Subcutaneous adipose tissue (tissue), 4 donors: ENCODE measurements around the gene TSPAN17. TPM values are rescaled to one million over a fixed set of nuclear protein-coding genes. Genes with fewer than 3 reads are reported as not detected.

ENCODE experiments used
- total RNA-seq, 4 donors: library from RNA; depleted of rRNA; stranded (reverse); fragments of >200 nt; gene quantifications; one replicate each; pipeline ENCODE4 v1.1.0, GENCODE V29; 2016
- TF ChIP-seq, protein P1 (sequence below): fragments of 450-650 bp; IDR thresholded peaks from one replicate; pipeline ENCODE4 v1.5.1; 2016; ENCODE audit warnings: low read depth, mild to moderate bottlenecking, control low read depth, antibody characterized with exemption, moderate library complexity

Gene TSPAN17
- total RNA-seq, 4 donors from 2014 or later: 7.8 to 18.7 (median 11.3) TPM

DNA sequence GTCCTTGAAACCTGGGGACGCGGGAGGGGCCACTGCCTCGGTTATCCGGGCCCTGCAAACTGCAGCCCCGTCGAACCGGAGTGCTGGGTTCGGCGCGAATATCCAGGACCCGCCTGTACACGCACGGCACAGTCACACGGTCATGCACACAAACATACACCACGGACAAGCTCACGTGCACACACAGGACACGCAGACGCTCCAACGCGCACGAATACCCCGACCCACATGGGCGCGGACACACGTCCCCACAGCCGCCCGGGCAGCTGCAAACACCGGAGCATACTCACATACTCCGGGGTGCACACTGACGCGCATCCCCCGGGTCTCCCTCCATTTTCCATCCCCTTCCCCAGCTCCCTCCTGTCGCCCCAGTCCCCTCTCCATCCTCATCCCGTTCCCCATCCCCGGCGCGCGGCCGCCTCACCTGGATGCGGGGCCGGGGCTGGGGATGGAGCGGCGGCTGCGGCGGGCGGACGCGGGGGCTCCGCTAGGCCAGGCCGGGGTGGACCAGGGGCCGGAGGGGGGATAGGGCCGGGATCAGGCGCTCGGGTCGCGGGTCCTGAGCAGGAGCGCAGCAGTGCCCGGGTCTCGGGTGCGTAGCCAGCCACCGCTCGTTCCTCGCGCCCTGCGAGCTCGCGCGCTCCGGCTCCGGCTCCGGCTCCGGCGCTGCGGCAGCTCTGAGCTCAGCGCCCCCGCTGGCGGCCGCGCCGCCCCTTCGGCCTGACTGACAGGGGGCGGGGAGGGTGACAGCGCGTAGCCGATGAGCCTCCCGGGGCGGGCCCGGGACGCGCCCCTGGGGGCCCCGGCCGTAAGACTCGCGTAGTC is 17.2 kb upstream of the TSPAN17 start, which contains the start of the genes EIF4E1B and SNCB:
EIF4E1B (plus strand) TSS at position 823 of the 828 bp plus-strand sequence. CDS start 12,113 bp downstream, outside the sequence.
SNCB (minus strand) TSS at position 682 of the 828 bp plus-strand sequence. CDS start 880 bp downstream, outside the sequence.
- TF ChIP-seq, protein P1, sequence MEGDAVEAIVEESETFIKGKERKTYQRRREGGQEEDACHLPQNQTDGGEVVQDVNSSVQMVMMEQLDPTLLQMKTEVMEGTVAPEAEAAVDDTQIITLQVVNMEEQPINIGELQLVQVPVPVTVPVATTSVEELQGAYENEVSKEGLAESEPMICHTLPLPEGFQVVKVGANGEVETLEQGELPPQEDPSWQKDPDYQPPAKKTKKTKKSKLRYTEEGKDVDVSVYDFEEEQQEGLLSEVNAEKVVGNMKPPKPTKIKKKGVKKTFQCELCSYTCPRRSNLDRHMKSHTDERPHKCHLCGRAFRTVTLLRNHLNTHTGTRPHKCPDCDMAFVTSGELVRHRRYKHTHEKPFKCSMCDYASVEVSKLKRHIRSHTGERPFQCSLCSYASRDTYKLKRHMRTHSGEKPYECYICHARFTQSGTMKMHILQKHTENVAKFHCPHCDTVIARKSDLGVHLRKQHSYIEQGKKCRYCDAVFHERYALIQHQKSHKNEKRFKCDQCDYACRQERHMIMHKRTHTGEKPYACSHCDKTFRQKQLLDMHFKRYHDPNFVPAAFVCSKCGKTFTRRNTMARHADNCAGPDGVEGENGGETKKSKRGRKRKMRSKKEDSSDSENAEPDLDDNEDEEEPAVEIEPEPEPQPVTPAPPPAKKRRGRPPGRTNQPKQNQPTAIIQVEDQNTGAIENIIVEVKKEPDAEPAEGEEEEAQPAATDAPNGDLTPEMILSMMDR: no peak

DNA sequence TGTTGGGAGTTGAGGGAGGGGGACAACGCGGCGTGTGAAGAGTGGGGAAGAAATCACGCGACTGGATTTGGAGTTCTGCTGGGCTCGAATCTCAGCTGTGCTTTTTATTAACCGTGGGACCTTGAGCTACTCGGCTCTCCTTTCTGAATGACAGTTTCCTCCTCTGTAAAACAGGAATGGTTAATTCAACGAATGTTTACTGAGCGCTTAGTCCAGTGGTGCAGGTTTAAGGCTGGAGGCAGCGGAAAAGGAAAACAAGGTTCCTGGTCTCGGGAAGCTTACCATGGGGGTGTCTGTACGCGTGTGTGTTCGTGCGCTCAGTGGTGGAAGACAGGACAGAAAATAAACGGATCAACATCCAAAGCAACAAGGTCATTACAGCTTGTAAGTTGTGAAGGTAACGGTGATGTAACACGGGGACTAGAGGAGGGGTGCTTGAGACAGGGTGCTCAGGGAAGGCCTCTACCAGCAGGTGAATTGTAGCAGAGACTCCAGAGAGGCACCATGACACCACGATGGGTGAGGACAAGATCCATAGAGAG is 16.5 kb upstream of the TSPAN17 start:
- TF ChIP-seq, protein P1: no peak

DNA sequence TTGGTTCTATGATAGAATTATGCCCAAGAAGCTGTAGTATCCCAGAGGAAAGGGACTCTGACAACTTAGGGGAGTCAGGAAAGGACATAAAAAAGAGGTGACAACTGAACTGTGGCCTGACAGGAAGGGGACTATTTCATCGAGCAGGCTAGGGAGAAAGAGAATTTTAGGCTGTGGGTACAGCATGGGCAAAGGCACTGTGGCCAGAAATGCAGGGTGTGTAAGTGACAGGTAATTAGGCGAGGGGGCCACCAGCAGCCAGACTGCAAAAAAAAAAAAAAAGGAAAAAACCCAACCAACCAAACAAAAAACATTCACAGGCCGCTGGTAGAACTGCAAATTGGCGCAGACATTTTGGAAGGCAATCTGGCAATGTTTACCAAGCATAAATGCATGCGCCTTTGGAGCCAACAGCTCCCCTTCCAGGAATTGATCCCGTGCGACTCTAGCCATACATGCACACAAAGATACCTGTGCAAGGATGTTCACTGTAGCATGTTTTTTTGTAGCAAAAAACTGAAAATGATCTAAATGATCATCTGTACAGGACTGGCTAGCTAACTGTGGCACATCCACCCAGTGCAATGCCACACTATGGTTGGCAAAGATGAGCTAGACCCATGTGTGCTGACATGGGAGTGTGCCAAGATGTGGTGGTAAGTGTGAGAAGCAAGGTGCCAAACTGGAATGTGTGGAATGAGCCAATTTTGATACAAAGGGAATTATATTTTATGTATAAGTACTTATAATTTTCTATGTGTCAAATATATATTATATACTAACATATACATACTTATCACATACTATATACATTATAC is 15.7 kb upstream of the TSPAN17 start:
- TF ChIP-seq, protein P1: no peak

GRCh38 chr5:176632745-176633144 is 14.5 kb upstream of the TSPAN17 start:
- TF ChIP-seq, protein P1: no peak

- TF ChIP-seq, protein P1: no peak
These were observed 13.7 kb upstream of the TSPAN17 start for GRCh38 chr5:176633598-176633997.

GRCh38 chr5:176636426-176636825 is 10.9 kb upstream of the TSPAN17 start:
- TF ChIP-seq, protein P1: no peak

DNA sequence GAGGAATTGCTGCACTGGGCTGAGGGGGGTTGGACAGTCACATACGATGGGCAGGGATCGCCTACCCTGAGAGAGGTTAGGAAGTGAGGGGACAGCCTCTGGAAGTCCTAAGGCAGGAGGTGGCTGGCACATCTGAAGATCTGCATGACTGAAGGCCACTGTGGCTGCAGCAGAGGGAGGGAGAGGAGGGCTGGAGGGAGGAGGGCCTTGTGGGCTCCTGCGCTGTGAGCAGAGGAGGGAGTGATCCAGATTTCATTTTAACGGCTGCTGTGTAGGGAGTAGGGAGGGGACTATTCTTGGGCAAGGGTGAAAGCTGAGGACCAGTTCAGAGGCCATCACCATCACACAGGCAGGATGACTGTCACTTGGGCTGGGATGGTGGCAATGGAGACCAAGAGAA is 9.7 kb upstream of the TSPAN17 start:
- TF ChIP-seq, protein P1: no peak
